Osteoblast (primary cell): ENCODE measurements around the gene GNL2. TPM values are rescaled to one million over a fixed set of nuclear protein-coding genes. Genes with fewer than 3 reads are reported as not detected.
"Not testable (repeated sequence)": the region's sequence is repeated elsewhere in the genome, so short reads cannot be mapped to it uniquely, and the experiment has no call there.

Experiments
- DNase-seq: peaks from one replicate; pipeline ENCODE4 v3.0.0; 2011; ENCODE audit warnings: low spot score, mixed read lengths; ENCODE audit not compliant: insufficient read length; ENCODE audit errors: missing footprints
- H2AFZ ChIP-seq: 2 replicates; pipeline ENCODE4 v1.6.0; 2011; ENCODE audit warnings: mild to moderate bottlenecking, low read length
- H3K27ac ChIP-seq: 2 replicates; pipeline ENCODE4 v1.5.1; 2011; ENCODE audit warnings: mild to moderate bottlenecking, low read depth, low read length, moderate library complexity
- H3K27me3 ChIP-seq: 2 replicates; pipeline ENCODE4 v1.6.0; 2012; ENCODE audit warnings: mild to moderate bottlenecking, control low read depth, inconsistent platforms, low read length, moderate library complexity; ENCODE audit not compliant: insufficient read depth
- H3K36me3 ChIP-seq: 2 replicates; pipeline ENCODE4 v1.5.1; 2011; ENCODE audit warnings: mild to moderate bottlenecking, low read length, control low read depth, moderate library complexity; ENCODE audit not compliant: insufficient read depth
- H3K4me1 ChIP-seq: 2 replicates; pipeline ENCODE4 v1.5.1; 2011; ENCODE audit warnings: mild to moderate bottlenecking, low read length, control low read depth, moderate library complexity; ENCODE audit not compliant: insufficient read depth
- H3K4me2 ChIP-seq: 2 replicates; pipeline ENCODE4 v1.6.0; 2011; ENCODE audit warnings: mild to moderate bottlenecking, low read length; ENCODE audit not compliant: insufficient read depth
- H3K4me3 ChIP-seq: fragments of 200-600 bp; sonication (generic); 3 replicates; pipeline ENCODE4 v1.5.1; 2012; ENCODE audit warnings: mild to moderate bottlenecking, low read length, inconsistent platforms; ENCODE audit not compliant: insufficient read depth
- H3K79me2 ChIP-seq: 2 replicates; pipeline ENCODE4 v1.6.0; 2012; ENCODE audit warnings: mild to moderate bottlenecking, low read length, control low read depth, inconsistent platforms; ENCODE audit not compliant: insufficient read depth
- H3K9me3 ChIP-seq: 2 replicates; pipeline ENCODE4 v1.5.1; 2011; ENCODE audit warnings: low read depth, low read length, control low read depth
- H4K20me1 ChIP-seq: 2 replicates; pipeline ENCODE4 v1.6.0; 2012; ENCODE audit warnings: mild to moderate bottlenecking, low read length, control low read depth; ENCODE audit not compliant: insufficient read depth
- CTCF ChIP-seq: IDR thresholded peaks from 2 replicates; pipeline ENCODE4 v1.5.1; 2011; ENCODE audit warnings: mild to moderate bottlenecking, low read depth, low read length, moderate library complexity; ENCODE audit errors: extremely low read depth
- total RNA-seq: library from RNA; depleted of rRNA; stranded (reverse); fragments of >200 nt; gene quantifications from 2 replicates; pipeline ENCODE4 v1.2.3, GENCODE V29; 2012

The GNL2 gene
- total RNA-seq, 1 donor = 46.7 TPM

- Histone ChIP-seq H3K27ac (no peak overlapping the region), H3K9me3 (no peaks in the 10 kb centered on the region), H3K36me3 (peaks cover 34% of the 10 kb centered on the region), H2AFZ (no peak overlapping the region), H4K20me1 (no peaks in the 10 kb centered on the region), H3K4me3 (no peak overlapping the region), H3K27me3 (no peaks in the 10 kb centered on the region), H3K79me2 (no peaks in the 10 kb centered on the region), H3K4me2 (no peak overlapping the region), H3K4me1 (peaks cover 5% of the 10 kb centered on the region)
- TF ChIP-seq CTCF = no peak
- no peak for DNase-seq
Measured at GRCh38 chr1:37562984-37563383, 32.8 kb downstream of the GNL2 start.

- TF ChIP-seq CTCF = peak; percentile 60
- Histone ChIP-seq H3K27ac (no peak overlapping the region), H3K79me2 (no peaks in the 10 kb centered on the region), H3K4me1 (peaks cover 13% of the 10 kb centered on the region), H2AFZ (no peak overlapping the region), H3K27me3 (no peaks in the 10 kb centered on the region), H3K4me2 (no peak overlapping the region), H4K20me1 (no peaks in the 10 kb centered on the region), H3K4me3 (no peak overlapping the region), H3K9me3 (no peaks in the 10 kb centered on the region), H3K36me3 (peaks cover 19% of the 10 kb centered on the region)
- DNase-seq = peak; percentile 78
Measured at GRCh38 chr1:37561133-37562132, 34.3 kb downstream of the GNL2 start.

GRCh38 chr1:37560401-37561132 lies 35.2 kb downstream of the GNL2 start:
- H3K79me2 ChIP-seq = no peaks in the 10 kb centered on the region
- DNase-seq = no peak
- no peak overlapping the region for H3K4me2 ChIP-seq

GRCh38 chr1:37559957-37560379 lies 35.8 kb downstream of the GNL2 start:
- not testable (repeated sequence) for DNase-seq, H3K36me3 ChIP-seq, H3K4me3 ChIP-seq, H3K9me3 ChIP-seq, H3K79me2 ChIP-seq, H3K27me3 ChIP-seq, H4K20me1 ChIP-seq, H3K4me2 ChIP-seq, H3K27ac ChIP-seq, H2AFZ ChIP-seq
- H3K4me1 ChIP-seq = peaks cover 15% of the 10 kb centered on the region

More at GRCh38 chr1:37560401-37561132, 35.2 kb downstream of the GNL2 start:
- Histone ChIP-seq H3K4me1 (peaks cover 17% of the 10 kb centered on the region), H3K36me3 (peaks cover 10% of the 10 kb centered on the region), H3K27me3 (no peaks in the 10 kb centered on the region), H3K27ac (no peak overlapping the region), H4K20me1 (no peaks in the 10 kb centered on the region), H3K9me3 (no peaks in the 10 kb centered on the region), H2AFZ (no peak overlapping the region), H3K4me3 (no peak overlapping the region)
- TF ChIP-seq CTCF = no peak
